GM06990 (cell line): ENCODE measurements around the gene MYH2.

Source experiments
- DNase-seq: peaks from one replicate; pipeline ENCODE4 v3.0.0-alpha.2; 2011; ENCODE audit not compliant: insufficient read length; ENCODE audit errors: extremely low read depth
- H3K27me3 ChIP-seq: replicated peaks from 2 replicates; pipeline ENCODE4 v1.6.0; 2011; ENCODE audit warnings: low read length; ENCODE audit not compliant: control insufficient read depth, insufficient read depth
- H3K36me3 ChIP-seq: 2 replicates; pipeline ENCODE4 v1.5.1; 2011; ENCODE audit warnings: low read length; ENCODE audit not compliant: control insufficient read depth, insufficient read depth
- H3K4me3 ChIP-seq: replicated peaks from 2 replicates; pipeline ENCODE4 v1.5.1; 2011; ENCODE audit warnings: low read depth, mild to moderate bottlenecking, control low read depth, low read length
- CTCF ChIP-seq: IDR thresholded peaks from 2 replicates; pipeline ENCODE4 v1.5.1; 2011; ENCODE audit warnings: low read length, control low read depth, mild to moderate bottlenecking, inconsistent platforms; ENCODE audit not compliant: insufficient read depth, poor library complexity, severe bottlenecking

Gene MYH2

DNA sequence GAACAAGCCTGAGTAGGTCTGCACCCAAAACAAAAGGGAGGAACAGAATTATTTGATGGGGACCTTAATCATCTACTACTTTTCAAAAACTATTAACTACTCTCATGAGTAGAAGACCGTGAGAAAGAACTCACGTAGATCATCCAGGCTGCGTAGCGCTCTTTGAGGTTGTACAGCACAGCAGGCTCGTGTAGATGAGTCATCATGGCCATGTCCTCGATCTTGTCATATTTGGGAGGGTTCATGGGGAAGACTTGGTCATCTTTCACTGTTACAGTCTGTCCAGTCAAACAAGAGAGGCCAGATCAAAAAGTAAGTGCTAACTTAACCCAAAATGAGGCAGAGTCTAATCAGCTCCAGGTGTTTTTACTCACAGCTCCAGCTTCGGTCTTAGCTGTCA lies 33.4 kb downstream of the MYH2 start:
- no peak overlapping the region for H3K4me3 ChIP-seq

DNA sequence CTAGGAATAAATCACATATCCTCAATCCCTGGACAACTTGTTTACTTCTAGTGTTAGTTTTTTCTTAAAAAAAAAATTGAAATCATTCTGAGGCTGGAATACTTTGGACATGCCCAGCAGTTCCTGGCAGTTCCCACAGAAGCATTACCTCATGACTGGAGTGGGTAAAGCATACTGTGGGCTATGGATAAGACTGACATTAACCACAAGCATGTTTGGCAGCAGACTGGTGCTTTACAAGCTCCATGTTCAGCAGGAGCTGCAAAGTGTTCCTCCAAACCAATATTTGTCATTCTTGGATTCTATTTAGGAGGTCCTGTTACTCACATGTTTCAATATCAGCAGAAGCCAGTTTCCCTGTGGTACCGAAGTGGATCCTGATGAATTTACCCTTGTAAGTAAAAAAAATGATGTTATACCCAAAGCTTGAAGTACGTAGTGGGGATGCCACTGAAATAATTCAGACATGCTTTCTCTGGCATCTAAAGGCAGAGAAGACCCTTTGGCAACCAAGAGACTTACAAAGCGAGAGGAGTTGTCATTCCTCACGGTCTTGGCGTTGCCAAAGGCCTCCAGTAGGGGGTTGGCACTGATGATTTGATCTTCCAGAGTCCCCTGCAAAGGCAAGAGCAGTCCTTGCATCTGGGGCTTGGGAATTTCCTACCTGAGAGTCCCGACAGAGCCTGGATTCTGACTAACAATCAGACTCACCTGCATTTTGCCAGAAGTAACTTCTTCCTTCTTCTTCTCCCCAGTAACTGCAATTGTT lies 36.0 kb downstream of the MYH2 start:
- DNase-seq: no peak
- no peaks in the 10 kb centered on the region for H3K27me3 ChIP-seq
- no peaks in the 10 kb centered on the region for H3K36me3 ChIP-seq
- no peak overlapping the region for H3K4me3 ChIP-seq
- TF ChIP-seq CTCF: no peak

More for the DNA sequence above, 33.4 kb downstream of the MYH2 start:
- no peak for TF ChIP-seq CTCF
- Histone ChIP-seq H3K36me3 (no peaks in the 10 kb centered on the region), H3K27me3 (no peaks in the 10 kb centered on the region)
- DNase-seq: no peak

GRCh38 chr17:10512856-10513255 lies 36.6 kb downstream of the MYH2 start:
- DNase-seq: no peak
- H3K36me3 ChIP-seq: no peaks in the 10 kb centered on the region
- H3K4me3 ChIP-seq: no peak overlapping the region
- no peak for TF ChIP-seq CTCF
- no peaks in the 10 kb centered on the region for H3K27me3 ChIP-seq

DNA sequence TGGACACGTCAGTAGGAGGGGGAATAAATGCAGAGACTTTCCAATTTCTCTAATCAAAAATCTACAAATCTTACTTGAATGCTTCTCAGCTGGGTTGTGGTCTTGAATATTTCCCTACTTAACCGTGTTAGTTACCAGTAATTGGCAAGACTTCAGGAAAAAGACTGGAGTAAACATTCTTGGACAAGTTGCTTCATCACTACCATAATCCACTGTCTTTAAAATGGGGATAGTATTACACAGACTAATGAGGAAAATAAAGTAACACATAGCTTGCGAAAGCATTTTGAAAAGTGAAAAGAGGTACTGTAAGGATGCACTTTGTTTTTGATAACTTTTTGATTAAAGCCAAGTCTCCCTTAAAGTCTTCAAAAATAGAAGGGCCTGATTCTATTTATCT lies 49.5 kb downstream of the MYH2 start:
- DNase-seq: no peak
- H3K36me3 ChIP-seq: no peaks in the 10 kb centered on the region
- H3K27me3 ChIP-seq: no peaks in the 10 kb centered on the region
- no peak for TF ChIP-seq CTCF
- no peak overlapping the region for H3K4me3 ChIP-seq

- no peak for DNase-seq
- Histone ChIP-seq H3K4me3 (no peak overlapping the region), H3K27me3 (no peaks in the 10 kb centered on the region; the same call in 1 of the 2 replicates), H3K36me3 (no peaks in the 10 kb centered on the region)
- TF ChIP-seq CTCF: no peak
Observed at GRCh38 chr17:10492004-10492403, 57.5 kb downstream of the MYH2 start.
